ENCODE data around the gene TAF10.

GRCh38 chr11:6633422-6634408, 21.7 kb upstream of the TAF10 start:
- no peak for TF ChIP-seq POLR2A (IDR thresholded peaks at IDR 0.05)
- TF ChIP-seq EP300 (IDR thresholded peaks at IDR 0.05): no peak
- TF ChIP-seq CTCF (IDR thresholded peaks at IDR 0.05): no peak

Measured in stomach (tissue), 4 donors.